Measurements from ENCODE around the gene REV1.

GRCh38 chr2:99490623-99491461 lies 1.0 kb upstream of the REV1 start:
- TF ChIP-seq, protein P1, sequence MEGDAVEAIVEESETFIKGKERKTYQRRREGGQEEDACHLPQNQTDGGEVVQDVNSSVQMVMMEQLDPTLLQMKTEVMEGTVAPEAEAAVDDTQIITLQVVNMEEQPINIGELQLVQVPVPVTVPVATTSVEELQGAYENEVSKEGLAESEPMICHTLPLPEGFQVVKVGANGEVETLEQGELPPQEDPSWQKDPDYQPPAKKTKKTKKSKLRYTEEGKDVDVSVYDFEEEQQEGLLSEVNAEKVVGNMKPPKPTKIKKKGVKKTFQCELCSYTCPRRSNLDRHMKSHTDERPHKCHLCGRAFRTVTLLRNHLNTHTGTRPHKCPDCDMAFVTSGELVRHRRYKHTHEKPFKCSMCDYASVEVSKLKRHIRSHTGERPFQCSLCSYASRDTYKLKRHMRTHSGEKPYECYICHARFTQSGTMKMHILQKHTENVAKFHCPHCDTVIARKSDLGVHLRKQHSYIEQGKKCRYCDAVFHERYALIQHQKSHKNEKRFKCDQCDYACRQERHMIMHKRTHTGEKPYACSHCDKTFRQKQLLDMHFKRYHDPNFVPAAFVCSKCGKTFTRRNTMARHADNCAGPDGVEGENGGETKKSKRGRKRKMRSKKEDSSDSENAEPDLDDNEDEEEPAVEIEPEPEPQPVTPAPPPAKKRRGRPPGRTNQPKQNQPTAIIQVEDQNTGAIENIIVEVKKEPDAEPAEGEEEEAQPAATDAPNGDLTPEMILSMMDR (conservative IDR thresholded peaks at IDR 0.05; ENCODE audit: low read length) = peak; percentile 2; the same call in 1 of the 2 replicates
- TF ChIP-seq EZH2phosphoT487 (IDR thresholded peaks at IDR 0.05; ENCODE audit: borderline replicate concordance, low read depth, low read length) = no peak
